Femur (tissue), 1 donor: ENCODE data around the gene EVL.

Experiments used
- DNase-seq: peaks from one replicate; pipeline ENCODE4 v3.0.0-alpha.2; 2017

EVL gene

GRCh38 chr14:100132903-100133510 is 67.8 kb downstream of the EVL start:
- peak; percentile 61 for DNase-seq

GRCh38 chr14:100134586-100134985 is 69.4 kb downstream of the EVL start:
- no peak for DNase-seq

GRCh38 chr14:100135073-100135472 is 69.9 kb downstream of the EVL start:
- DNase-seq = no peak

GRCh38 chr14:100135784-100136183 is 70.6 kb downstream of the EVL start:
- DNase-seq = no peak

- DNase-seq = no peak
Observed at GRCh38 chr14:100137173-100137572, 72.0 kb downstream of the EVL start.

- DNase-seq = no peak
Observed at GRCh38 chr14:100138082-100138787, 73.0 kb downstream of the EVL start.

GRCh38 chr14:100138955-100139354 is 73.7 kb downstream of the EVL start:
- DNase-seq = no peak

- no peak for DNase-seq
Observed at GRCh38 chr14:100140452-100141078, 75.3 kb downstream of the EVL start.

- DNase-seq = no peak
Observed at GRCh38 chr14:100141098-100141497, 75.9 kb downstream of the EVL start.

GRCh38 chr14:100142073-100143040 is 77.1 kb downstream of the EVL start:
- DNase-seq = peak; percentile 53

- DNase-seq = no peak
Observed at GRCh38 chr14:100143523-100143922, 78.3 kb downstream of the EVL start.

- DNase-seq = no peak
Observed at GRCh38 chr14:100143934-100144333, 78.7 kb downstream of the EVL start.

GRCh38 chr14:100144645-100144995 is 79.4 kb downstream of the EVL start:
- no peak for DNase-seq

GRCh38 chr14:100144996-100145646 is 79.9 kb downstream of the EVL start:
- DNase-seq = no peak

GRCh38 chr14:100145682-100146464 is 80.7 kb downstream of the EVL start:
- DNase-seq = no peak

GRCh38 chr14:100146531-100147091 is 81.4 kb downstream of the EVL start:
- DNase-seq = no peak

- no peak for DNase-seq
Observed at GRCh38 chr14:100147181-100147631, 82.0 kb downstream of the EVL start.

GRCh38 chr14:100147691-100148464 is 82.7 kb downstream of the EVL start:
- no peak for DNase-seq

GRCh38 chr14:100148837-100149731 is 83.9 kb downstream of the EVL start:
- no peak for DNase-seq
